SK-N-SH treated with all-trans-retinoic acid at 6 μM for 48 hours (cell line): ENCODE results near the gene TCEAL3.
"Not testable (repeated sequence)": the region's sequence is repeated elsewhere in the genome, so short reads cannot be mapped to it uniquely, and the experiment has no call there.

Source experiments
- ATAC-seq: fragments of 200-7000 bp; cut with Tn5 transposase; 3 replicates; pipeline ENCODE4 v1.9.1; 2020; ENCODE audit warnings: mild to moderate bottlenecking, moderate library complexity
- ARNTL ChIP-seq: fragments of 450-650 bp; formaldehyde crosslinking; IDR thresholded peaks from 2 replicates; pipeline ENCODE4 v1.5.0; 2020; ENCODE audit warnings: low read depth, mild to moderate bottlenecking, moderate library complexity, borderline replicate concordance
- BACH2 ChIP-seq: fragments of 250-450 bp; sonication (Bioruptor Pico); IDR thresholded peaks from 2 replicates; pipeline ENCODE4 v1.9.0; 2021; ENCODE audit warnings: mild to moderate bottlenecking, borderline replicate concordance
- CREB5 ChIP-seq: fragments of 250-450 bp; sonication (Bioruptor Pico); IDR thresholded peaks from 2 replicates; pipeline ENCODE4 v1.5.1; 2020; ENCODE audit warnings: low read depth, mild to moderate bottlenecking, moderate library complexity
- CSDC2 ChIP-seq: fragments of 250-450 bp; sonication (Bioruptor Pico); IDR thresholded peaks from 2 replicates; pipeline ENCODE4 v1.5.0; 2020; ENCODE audit warnings: mild to moderate bottlenecking, moderate library complexity
- GLIS3 ChIP-seq: fragments of 250-450 bp; sonication (Bioruptor Pico); IDR thresholded peaks from 2 replicates; pipeline ENCODE4 v1.5.0; 2020; ENCODE audit warnings: mild to moderate bottlenecking, moderate library complexity
- ISL1 ChIP-seq: fragments of 250-450 bp; sonication (Bioruptor Pico); IDR thresholded peaks from 2 replicates; pipeline ENCODE4 v2.1.2; 2022; ENCODE audit warnings: mild to moderate bottlenecking, moderate library complexity
- OSR1 ChIP-seq: fragments of 250-450 bp; sonication (Bioruptor Pico); IDR thresholded peaks from 2 replicates; pipeline ENCODE4 v1.8.0; 2022; ENCODE audit warnings: moderate library complexity, mild to moderate bottlenecking, inconsistent platforms
- PATZ1 ChIP-seq: fragments of 250-450 bp; sonication (Bioruptor Pico); IDR thresholded peaks from 2 replicates; pipeline ENCODE4 v1.8.0; 2020; ENCODE audit warnings: mild to moderate bottlenecking, moderate library complexity, borderline replicate concordance
- PPARA ChIP-seq: fragments of 250-450 bp; sonication (Bioruptor Pico); IDR thresholded peaks from 2 replicates; pipeline ENCODE4 v1.5.0; 2020; ENCODE audit warnings: mild to moderate bottlenecking, borderline replicate concordance
- RARB ChIP-seq: fragments of 250-450 bp; sonication (Bioruptor Pico); IDR thresholded peaks from 2 replicates; pipeline ENCODE4 v1.8.0; 2021; ENCODE audit warnings: mild to moderate bottlenecking, moderate library complexity
- TCF4 ChIP-seq: fragments of 250-450 bp; sonication (Bioruptor Pico); IDR thresholded peaks from 2 replicates; pipeline ENCODE4 v1.8.0; 2021; ENCODE audit warnings: mild to moderate bottlenecking, moderate library complexity, borderline replicate concordance
- TOX ChIP-seq: fragments of 250-450 bp; sonication (Bioruptor Pico); IDR thresholded peaks from 2 replicates; pipeline ENCODE4 v1.8.0; 2021; ENCODE audit warnings: mild to moderate bottlenecking, moderate library complexity, borderline replicate concordance
- TSHZ2 ChIP-seq: fragments of 250-450 bp; sonication (Bioruptor Pico); IDR thresholded peaks from 2 replicates; pipeline ENCODE4 v1.5.0; 2020; ENCODE audit warnings: mild to moderate bottlenecking, moderate library complexity
- ZC3H10 ChIP-seq: fragments of 250-450 bp; sonication (Bioruptor Pico); IDR thresholded peaks from 2 replicates; pipeline ENCODE4 v1.5.1; 2021; ENCODE audit warnings: mild to moderate bottlenecking, moderate library complexity
- ZFP3 ChIP-seq: fragments of 250-450 bp; sonication (Bioruptor Pico); IDR thresholded peaks from 2 replicates; pipeline ENCODE4 v1.5.0; 2020; ENCODE audit warnings: mild to moderate bottlenecking, moderate library complexity
- ZFP30 ChIP-seq: fragments of 450-650 bp; formaldehyde crosslinking; IDR thresholded peaks from 2 replicates; pipeline ENCODE4 v1.5.0; 2022; ENCODE audit warnings: mild to moderate bottlenecking, moderate library complexity
- ZNF565 ChIP-seq: fragments of 450-650 bp; formaldehyde crosslinking; conservative IDR thresholded peaks from 2 replicates; pipeline ENCODE4 v1.5.0; 2020; ENCODE audit warnings: low read depth, mild to moderate bottlenecking, moderate library complexity
- ZNF70 ChIP-seq: fragments of 450-650 bp; formaldehyde crosslinking; IDR thresholded peaks from 2 replicates; pipeline ENCODE4 v1.5.0; 2020; ENCODE audit warnings: mild to moderate bottlenecking, moderate library complexity
- TF ChIP-seq, protein P1 (sequence below): fragments of 250-450 bp; sonication (Bioruptor Pico); IDR thresholded peaks from 2 replicates; pipeline ENCODE4 v1.8.0; 2021; ENCODE audit warnings: low read depth, mild to moderate bottlenecking, moderate library complexity, borderline replicate concordance

TCEAL3 gene

DNA sequence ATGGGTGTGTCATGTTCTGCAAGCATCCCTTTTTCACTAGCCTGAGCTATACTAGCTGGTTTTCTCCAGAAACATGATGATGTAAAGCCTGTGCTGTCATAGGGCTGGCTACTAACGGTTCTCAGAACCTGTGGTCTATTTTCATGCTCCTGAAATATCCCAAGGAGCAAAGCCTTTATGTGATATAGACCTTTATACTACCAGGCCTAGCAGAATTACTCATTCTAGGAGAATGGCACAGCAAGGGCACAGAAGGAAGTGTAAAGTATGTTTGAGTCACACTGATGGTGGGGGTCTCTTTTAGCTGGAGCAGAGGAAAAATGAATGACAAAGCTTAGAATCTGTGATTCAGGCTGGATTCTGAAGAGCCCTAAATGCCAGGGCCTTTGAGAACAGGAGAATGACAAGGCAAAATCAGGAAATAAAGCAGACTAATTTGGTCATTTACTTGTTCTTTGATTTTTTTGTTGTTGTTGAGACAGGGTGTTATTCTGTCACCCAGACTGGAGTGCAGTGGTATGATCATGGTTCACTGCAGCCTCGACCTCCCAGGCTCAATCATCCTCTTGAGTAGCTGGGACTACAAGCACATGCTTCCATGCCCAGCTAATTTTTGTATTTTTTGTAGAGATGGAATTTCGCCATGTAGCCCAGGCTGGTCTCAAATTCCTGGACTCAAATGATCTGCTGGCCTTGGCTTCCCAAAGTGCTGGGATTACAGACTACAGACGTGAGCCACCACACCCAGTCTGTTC lies 32.8 kb downstream of the TCEAL3 start:
- peak; percentile 50 for ATAC-seq
- TF ChIP-seq ISL1 (CRISPR knock-in tag) (no peak), CSDC2 (no peak), BACH2 (CRISPR knock-in tag) (no peak), ZFP3 (no peak), PATZ1 (no peak), TSHZ2 (CRISPR knock-in tag) (no peak), ZC3H10 (CRISPR knock-in tag) (no peak), CREB5 (no peak), OSR1 (CRISPR knock-in tag) (no peak), TOX (no peak), GLIS3 (no peak), RARB (CRISPR knock-in tag) (no peak), ZNF565 (CRISPR knock-in tag) (no peak), TCF4 (no peak), ZFP30 (CRISPR knock-in tag) (no peak), ZNF70 (CRISPR knock-in tag) (no peak), PPARA (CRISPR knock-in tag) (no peak), ARNTL (CRISPR knock-in tag) (no peak)
- TF ChIP-seq, protein P1, sequence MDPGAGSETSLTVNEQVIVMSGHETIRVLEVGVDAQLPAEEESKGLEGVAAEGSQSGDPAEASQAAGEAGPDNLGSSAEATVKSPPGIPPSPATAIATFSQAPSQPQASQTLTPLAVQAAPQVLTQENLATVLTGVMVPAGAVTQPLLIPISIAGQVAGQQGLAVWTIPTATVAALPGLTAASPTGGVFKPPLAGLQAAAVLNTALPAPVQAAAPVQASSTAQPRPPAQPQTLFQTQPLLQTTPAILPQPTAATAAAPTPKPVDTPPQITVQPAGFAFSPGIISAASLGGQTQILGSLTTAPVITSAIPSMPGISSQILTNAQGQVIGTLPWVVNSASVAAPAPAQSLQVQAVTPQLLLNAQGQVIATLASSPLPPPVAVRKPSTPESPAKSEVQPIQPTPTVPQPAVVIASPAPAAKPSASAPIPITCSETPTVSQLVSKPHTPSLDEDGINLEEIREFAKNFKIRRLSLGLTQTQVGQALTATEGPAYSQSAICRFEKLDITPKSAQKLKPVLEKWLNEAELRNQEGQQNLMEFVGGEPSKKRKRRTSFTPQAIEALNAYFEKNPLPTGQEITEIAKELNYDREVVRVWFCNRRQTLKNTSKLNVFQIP: no peak

DNA sequence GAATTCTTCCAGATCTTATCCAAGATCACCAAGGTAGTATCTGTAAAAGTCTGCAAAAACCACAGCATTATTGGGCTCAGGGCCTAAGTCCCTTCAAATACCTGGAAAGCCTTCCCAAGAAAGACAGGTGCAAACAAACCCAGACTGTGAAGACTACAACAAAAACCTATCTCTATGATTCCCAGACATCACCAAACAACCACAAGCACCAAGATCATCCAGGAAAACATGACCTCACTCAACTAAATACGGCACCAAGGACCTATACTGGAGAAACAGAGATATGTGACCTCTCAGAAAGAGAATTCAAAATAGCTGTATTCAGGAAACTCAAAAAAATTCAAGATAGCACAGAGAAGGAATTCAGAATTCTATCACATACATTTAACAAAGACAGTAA lies 36.4 kb downstream of the TCEAL3 start:
- TF ChIP-seq TOX: no peak
- TF ChIP-seq, all 23 proteins: peak for 0
- ATAC-seq: no peak

DNA sequence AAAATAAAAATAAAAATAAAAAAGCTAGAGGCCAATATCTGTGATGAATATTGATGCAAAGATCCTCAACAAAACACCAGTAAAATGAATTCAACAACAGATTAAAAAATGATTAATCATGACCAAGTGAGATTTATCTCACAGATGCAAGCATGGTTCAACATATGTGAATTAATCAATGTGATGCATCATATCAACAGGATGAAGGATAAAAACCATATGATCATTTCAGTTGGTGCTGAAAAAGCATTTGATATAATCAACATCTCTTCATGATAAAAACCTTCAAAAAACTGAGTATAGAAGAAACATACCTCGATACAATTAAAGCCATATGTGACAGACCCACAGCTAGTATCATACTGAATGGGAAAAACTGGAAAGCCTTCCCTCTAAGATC lies 39.9 kb downstream of the TCEAL3 start:
- no peak for TF ChIP-seq PPARA (CRISPR knock-in tag)
- TF ChIP-seq TCF4: peak; percentile 59; the same call in 1 of the 2 replicates

GRCh38 chrX:103651151-103651773 lies 43.5 kb downstream of the TCEAL3 start:
- ATAC-seq: no peak
- TF ChIP-seq PATZ1: no peak

More for the DNA sequence above, 39.9 kb downstream of the TCEAL3 start:
- ATAC-seq: no peak

GRCh38 chrX:103655230-103656000 lies 47.7 kb downstream of the TCEAL3 start:
- ATAC-seq: not testable (repeated sequence)
